OCI-LY1 (cell line): ENCODE data around the gene RPL35.

Source experiments
- EZH2 ChIP-seq: fragments of 200-600 bp; sonication (generic), shearing (Covaris generic); IDR thresholded peaks from 2 replicates; pipeline ENCODE4 v1.8.0; 2017; ENCODE audit warnings: borderline replicate concordance, mixed run types, mild to moderate bottlenecking, antibody characterized with exemption, low read length, moderate library complexity, mixed read lengths
- TF ChIP-seq, protein P1 (sequence below): fragments of 200-600 bp; sonication (generic), shearing (Covaris generic); IDR thresholded peaks from 2 replicates; pipeline ENCODE4 v1.5.1; 2017; ENCODE audit warnings: mild to moderate bottlenecking, antibody characterized with exemption, low read length, moderate library complexity, mixed read lengths

GRCh38 chr9:124877021-124877782 lies 15.4 kb upstream of the RPL35 start:
- TF ChIP-seq, protein P1, sequence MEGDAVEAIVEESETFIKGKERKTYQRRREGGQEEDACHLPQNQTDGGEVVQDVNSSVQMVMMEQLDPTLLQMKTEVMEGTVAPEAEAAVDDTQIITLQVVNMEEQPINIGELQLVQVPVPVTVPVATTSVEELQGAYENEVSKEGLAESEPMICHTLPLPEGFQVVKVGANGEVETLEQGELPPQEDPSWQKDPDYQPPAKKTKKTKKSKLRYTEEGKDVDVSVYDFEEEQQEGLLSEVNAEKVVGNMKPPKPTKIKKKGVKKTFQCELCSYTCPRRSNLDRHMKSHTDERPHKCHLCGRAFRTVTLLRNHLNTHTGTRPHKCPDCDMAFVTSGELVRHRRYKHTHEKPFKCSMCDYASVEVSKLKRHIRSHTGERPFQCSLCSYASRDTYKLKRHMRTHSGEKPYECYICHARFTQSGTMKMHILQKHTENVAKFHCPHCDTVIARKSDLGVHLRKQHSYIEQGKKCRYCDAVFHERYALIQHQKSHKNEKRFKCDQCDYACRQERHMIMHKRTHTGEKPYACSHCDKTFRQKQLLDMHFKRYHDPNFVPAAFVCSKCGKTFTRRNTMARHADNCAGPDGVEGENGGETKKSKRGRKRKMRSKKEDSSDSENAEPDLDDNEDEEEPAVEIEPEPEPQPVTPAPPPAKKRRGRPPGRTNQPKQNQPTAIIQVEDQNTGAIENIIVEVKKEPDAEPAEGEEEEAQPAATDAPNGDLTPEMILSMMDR, result no peak
- no peak for TF ChIP-seq EZH2
